ENCODE measurements around the gene NDUFAF8.

The NDUFAF8 gene

DNA sequence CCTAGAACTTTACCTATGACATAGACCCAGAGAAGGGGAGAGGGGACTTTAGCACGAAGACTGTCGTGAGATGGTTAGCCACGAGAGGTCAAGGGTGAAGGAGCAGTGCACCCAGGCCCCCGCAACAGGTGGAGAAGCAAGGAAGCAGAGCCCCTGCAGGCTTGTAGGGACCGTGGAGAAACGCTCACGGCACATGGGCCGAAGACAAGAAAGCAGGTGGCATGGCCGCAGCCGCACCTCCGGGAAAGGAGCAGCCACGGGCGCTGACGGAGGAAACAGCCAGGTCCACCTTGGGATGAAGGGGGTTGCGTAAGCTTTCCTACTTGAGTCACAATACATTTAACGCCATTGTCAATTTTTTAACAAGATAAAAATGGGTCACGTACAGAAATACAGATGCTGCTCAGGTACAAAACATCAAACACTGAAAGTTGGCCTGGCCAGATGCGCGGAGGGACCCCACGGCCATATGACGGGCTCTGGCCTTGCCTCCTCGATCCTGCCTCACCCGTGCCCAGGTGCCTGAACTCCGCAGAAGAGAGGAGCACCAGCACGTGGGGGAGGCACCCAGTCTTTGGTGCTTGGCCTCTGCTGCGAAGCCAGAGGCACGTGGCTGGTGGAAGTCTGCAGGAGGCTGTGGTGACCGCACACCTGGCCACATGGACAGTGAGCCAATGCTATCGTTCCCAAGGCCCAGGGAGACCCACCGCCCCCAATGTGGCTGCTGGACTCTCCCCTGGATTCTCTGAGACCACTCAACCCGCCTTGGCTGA lies 34.8 kb downstream of the NDUFAF8 start:
- DNase-seq (ENCODE audit: low spot score): no peak

DNA sequence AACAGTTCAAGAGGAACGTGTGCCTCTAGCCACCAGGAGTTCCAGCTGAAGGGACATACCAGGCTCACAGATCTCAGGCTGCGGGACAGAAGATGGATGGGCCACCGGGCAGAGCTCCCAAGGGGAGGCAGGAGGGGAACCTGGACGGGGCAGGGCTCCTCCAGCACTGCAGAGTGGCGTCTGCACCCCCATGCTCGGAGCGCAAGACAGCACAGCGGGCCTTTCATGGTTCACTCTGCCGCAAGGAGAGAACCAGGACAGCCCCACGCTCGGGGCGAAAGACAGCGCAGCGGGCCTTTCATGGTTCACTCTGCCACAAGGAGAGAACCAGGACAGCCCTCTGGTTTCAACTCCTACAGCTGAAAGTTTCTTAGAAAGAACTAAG lies 35.3 kb downstream of the NDUFAF8 start:
- DNase-seq (ENCODE audit: low spot score): no peak

DNA sequence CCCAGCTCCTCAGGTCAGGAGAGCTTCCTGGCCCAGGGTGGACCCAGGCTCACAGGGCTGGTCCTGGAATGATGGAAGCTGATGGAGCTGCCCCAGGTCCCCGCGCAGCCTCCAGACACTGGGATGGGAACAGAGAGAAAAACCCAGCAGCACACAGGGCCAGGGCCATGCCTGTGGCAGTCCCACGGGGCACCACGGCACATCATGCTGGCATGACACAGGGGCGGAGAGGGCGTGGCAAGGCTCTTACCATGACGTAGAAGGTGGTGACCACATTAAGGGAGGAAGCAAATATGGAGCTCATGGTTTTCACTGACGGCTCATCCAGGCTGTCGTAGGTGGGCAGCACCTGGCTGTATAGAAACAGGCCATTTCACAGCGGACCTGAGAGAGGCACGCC lies 37.7 kb downstream of the NDUFAF8 start:
- DNase-seq (ENCODE audit: low spot score): no peak

DNA sequence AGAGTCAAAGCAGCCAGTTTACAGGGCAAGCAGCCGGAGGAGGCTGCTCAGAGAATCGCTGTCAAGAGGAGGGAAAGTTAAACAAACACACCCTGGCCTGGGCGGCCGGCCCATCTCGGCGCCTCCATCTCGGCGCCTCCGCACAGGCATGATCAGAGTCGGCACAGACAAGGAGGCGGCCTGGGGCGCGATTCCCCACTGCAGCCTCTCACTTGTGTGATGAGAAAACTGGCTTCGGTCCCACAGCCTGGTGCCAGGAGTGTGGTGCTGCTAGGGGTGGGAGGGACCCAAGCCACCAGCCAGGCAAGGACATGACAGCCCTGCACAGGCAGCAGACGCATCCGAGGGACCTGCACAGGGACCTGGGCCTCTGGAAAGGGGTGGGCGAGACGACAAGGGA lies 38.3 kb downstream of the NDUFAF8 start:
- no peak for DNase-seq (ENCODE audit: low spot score)

DNA sequence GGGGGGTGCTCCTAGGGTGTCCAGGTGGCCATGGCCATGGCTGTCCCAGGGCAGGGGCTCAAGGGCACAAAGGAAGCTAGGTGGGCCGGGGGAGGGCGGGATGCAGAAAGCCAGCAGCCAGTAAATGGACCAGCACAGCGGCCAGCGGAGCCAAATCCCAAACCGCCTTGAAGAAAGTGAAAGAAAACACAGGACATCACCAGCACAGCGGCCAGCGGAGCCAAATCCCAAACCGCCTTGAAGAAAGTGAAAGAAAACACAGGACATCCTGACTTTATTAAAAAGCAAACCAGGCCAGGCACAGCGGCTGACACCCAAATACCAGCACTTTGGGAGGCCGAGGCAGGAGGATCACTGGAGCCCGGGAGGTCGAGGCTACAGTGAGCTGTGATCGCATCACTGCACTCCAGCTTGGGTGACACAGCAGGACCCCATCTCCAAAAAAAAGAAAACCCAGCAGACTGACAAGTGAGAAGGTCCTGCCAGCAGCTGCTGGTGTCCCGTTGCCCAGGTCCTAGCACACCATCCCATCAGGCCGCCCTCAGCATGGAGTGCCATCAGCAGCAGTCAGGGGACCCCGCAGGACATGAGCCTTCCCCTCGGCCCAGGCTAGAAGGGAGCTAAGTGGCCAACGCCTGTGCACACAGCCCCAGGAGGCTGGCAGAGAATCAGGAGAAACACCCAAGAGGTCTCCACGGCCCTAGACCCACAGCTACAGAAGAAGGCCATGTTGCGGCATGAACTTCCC lies 39.0 kb downstream of the NDUFAF8 start:
- no peak for DNase-seq (ENCODE audit: low spot score)

DNA sequence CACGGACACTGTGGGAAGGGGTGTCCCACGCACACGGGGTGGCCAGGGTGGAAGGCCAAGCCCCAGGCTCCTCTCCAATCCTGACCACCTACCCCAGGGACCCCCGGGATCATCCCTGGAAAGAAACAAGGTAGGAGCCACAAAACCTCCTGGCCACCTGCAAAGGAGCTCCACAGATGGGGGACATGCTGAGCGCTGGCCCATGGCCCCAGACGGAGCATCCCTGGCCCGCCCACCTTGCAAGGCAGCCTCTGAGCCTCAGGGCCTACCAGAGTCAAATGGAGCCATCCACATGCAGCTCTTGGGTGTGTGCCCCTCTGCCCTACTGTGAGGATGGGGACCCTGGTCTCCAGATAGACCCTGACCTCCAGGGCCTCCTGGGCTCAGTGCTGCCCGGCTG lies 39.7 kb downstream of the NDUFAF8 start:
- DNase-seq (ENCODE audit: low spot score): no peak

DNA sequence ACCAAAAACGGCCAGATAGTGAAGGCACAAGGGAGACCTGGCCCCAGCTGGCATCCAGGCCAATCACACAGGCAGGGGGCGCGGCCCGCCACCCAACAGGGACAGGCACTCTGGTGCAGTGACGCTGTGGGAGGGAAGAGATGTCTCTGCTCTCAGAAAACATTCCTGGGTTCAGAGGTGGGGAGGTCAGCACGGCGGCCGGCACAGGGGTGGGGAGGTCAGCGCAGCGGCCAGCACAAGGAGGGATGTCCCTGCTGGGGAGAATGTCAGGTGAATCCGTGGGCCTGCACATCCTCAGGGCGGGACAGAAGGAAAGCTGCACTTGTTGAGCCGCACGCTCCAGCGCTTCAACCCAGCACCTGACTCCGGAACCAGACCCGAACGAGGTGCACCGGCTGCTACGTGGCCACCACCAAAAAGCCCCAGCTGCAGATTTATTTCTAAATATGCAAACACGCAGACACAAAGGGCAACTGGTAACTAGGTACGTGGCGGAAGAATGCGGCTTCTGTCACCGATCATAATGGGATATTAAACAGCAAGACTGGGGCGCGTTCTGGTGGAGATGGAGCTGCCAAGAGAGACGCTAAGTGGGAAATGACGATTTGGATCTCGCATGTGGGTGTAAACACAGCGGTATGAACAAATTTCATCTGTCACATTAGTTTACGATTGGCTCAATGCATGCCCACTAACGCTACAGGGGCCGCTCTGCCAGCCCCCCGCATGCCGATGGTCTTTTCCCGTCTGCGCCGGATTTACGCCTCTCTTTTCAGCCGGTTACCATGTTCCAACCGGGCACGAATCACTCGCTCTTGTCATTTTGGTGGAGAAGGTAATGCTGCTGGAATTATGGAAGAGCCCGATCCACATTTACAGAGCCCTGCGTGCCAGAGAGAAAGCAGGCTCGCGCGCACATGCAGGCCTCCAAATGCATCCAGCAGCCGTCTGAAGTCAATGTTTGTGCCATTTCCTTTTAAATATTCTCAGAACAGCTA lies 40.5 kb downstream of the NDUFAF8 start:
- DNase-seq (ENCODE audit: low spot score): no peak

DNA sequence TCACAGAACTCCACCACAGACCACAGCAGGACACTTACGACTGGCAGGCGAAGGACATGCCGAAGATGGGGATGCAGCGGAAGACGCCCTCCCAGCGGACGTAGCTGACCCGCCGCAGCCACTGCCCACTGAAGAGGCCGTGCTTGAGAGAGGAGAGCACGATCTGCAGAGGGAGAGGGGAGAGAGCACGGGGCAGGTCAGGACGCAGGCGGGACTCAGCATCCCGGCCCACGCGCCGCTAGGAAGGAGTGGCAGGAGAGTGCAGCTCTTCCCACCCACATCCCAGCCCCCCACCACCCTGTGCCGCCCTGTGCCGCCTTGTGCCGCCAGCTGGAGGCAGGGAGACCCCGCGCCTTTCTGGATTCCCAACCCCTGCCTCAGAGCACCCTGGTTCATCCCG lies 41.5 kb downstream of the NDUFAF8 start:
- DNase-seq (ENCODE audit: low spot score): no peak

DNA sequence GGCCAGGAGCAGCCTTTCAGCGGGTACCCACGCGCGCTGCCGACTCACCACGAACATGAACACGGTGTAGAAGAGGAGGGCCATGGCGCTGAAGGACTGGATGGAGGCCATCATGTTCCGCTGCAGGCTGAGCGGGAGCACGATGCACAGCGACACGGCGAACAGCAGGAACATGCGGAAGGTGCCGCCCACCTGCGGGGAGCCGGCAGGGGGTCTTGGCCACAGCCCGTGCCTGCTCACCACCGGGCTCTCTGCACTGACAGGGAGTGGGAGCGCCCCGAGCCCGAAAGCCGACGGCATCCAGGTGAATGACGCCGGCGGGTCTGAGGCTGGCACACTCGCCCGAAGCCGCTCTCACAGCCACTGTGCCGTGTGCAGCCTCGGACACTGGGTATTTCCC lies 43.0 kb downstream of the NDUFAF8 start:
- DNase-seq (ENCODE audit: low spot score): no peak

DNA sequence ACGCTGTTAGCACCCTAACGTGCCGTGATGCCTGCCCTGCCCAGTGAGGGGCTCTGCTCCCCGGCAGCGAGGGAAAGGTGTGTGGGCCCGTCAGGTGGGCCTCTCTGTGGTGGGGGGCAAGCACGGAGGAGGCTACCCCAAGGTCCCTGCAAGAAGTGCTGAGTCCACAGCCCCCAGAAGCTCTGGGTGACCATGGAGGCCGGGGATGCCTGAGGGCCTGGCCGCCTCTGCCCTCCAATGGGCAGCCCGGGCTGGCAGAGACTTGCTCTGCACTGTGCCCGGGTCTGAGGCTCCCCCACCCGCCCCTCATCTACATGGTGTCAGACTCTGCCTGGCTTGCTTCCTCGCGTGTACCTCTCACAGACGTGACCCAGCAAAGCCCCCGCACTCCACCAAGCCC lies 43.8 kb downstream of the NDUFAF8 start:
- DNase-seq (ENCODE audit: low spot score): no peak

DNA sequence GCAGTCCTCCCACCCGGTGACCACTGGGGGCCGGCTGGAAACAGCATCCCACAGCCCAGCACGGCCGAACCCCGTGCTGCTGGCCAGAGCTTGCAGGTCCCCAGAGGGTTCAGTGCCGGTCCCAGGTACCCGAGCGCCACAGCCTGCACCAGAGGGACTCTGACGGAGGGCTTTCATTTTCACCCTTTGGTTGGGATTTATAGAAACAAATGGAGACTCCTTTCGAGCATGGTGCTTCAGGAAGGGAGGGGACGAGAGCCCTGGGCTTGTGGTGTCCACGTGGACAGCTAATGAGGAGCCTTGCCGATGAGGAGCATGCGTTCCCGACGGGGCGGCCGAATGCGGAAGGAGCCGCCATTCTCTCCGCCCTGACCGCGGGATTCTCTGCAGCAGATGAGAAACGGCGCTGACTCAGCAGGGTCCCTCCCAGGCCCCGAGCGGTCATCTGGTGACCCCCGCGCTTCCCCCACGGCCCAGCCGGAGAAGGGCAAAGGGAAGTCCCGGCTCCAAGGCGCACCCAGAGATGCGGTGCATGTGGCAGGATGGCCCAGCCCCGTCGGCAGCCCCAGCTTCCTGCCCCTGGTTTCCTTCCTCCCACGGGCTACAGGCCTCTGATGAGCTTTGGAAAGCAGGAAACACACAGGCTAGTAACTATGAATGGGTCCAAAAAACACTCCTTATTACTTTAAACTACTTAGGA lies 46.2 kb downstream of the NDUFAF8 start:
- peak; percentile 45 for DNase-seq (ENCODE audit: low spot score)

DNA sequence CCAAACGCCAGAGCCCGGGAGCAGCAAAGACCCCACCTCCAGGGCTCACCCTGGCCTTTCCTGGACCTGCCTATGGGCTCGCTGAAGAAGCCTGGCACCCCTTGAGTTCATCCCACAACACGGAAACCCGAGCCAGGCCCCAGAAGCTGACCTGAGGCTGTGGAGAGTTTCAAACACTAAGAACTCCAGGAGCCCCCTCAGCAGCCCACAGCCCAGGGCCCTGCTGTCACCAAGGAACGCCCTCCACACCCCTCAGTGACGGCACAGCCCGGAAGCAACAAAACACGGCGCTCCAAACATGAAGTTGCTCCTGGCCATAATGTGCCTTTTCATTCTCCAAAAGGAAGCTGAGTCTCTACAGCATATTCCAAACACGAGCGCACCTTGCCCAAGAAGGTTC lies 46.8 kb downstream of the NDUFAF8 start:
- no peak for DNase-seq (ENCODE audit: low spot score)

DNA sequence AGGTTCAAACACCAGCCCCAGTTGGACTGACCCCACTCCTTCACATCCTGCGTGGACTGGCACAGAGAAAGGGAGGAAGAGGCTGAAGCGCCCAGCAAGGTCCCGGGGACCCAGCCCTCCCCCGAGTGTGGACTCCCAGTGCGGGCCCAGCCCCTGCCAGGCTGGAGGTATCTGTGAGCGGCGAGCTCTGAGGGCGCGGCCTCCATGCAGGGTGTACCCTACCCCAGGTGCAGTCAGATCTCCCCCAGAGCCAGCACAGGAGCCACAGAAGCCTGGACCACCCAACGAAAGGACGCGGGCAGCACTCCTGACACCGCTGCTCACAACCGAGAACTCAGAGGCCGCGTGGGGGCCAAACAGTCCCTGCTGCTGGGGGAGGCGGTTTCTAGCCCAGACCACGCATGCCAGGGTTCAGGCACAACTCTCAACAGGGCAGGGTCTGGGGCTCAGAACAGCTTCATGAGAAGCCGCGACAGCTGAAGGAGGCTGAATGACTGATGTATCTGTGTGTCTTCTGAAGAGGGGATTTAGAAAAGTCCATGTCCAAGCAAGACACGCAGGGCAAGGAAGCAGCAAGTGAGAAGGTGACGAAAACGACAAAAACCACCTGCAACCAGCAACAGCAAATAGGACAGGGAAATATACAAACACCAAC lies 47.5 kb downstream of the NDUFAF8 start:
- no peak for DNase-seq (ENCODE audit: low spot score)

DNA sequence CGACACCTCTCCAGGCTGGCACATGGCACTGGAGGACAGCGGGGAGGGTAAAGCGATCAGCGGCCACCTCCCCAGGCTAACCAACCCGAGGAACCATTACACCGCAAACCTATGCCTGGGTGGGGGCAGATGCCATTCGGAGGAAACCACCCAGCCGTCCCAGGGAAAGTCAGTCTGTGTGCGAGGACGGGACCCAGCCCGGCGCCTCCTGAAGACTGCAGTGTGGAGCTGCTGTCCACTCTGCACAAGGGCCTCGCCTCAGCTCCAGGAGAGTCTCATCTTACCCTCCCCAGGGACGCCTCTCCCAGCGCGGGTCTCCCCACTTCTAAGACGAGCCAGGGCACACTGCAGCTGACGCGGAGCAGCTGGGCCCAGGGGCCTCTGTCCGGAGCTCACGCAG lies 48.0 kb downstream of the NDUFAF8 start:
- no peak for DNase-seq (ENCODE audit: low spot score)

DNA sequence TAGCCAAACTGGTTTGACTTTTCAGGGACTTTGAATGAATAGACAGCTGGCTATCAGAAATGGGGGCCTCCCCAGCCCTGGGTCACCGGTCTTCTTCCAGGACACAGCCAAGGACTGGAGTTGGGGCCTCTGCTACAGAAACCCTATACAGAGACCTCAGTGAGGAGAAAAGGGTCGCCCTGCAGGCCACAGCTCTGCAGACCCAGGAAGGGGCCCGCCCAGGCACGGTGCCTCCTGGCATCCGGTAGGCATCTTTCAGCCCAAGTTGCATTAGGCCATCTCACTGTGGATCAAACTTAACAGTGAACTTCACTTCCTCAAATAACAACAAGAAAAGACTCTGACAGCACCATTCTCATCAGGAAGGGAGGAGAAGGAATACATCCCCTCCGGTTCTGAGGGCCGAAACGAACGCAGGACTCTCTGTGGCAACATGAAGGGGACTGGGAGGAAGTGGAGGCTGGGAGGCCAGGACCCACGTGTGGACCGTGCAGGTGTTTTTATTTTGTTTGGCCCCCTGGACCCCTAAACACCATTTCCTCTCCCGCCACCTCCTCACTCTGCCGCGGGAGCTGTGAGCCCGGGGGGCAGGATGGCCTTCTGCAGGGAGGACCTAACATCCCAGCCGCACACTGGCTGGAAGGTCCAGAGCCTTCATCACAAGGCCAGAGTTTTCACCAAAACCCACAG lies 48.8 kb downstream of the NDUFAF8 start:
- no peak for DNase-seq (ENCODE audit: low spot score)

DNA sequence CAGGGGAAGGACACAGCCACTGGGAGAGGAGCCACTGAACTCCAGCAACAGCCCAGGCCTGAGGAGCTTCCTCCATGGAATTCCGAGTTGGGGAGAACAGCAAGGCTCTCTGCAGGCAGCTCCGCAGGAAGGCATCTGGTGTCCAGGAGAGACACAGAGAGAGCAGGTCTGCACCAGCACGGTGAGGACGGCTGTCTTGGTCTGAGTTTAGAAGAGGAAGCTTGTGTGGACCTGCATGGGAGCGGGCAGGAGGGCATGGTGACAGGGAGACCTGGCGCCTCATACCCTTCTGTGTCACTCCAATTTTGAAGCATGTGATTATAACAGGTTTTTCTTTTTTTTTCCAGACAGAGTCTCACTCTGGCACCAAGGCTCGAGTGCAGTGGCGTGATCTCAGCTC lies 49.6 kb downstream of the NDUFAF8 start:
- no peak for DNase-seq (ENCODE audit: low spot score)

DNA sequence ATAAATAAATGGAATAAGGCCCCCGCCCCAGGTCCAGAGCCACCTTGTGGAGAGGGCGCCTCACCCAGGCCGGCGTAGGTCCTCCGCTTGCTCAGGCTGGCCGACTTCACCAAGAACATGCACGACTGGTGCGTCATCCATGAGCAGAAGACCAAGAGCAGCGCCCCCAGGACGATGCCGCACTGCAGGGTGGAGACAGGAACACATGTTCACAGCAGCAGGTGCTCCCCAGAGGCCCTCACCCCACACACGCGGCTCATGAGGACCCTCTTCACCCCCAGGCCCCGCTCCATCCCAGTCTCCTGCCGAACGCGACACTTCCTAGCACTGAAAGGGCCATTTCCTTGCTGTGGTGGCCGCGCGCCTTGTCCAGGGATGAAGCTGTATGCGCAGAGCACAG lies 50.5 kb downstream of the NDUFAF8 start:
- no peak for DNase-seq (ENCODE audit: low spot score)

DNA sequence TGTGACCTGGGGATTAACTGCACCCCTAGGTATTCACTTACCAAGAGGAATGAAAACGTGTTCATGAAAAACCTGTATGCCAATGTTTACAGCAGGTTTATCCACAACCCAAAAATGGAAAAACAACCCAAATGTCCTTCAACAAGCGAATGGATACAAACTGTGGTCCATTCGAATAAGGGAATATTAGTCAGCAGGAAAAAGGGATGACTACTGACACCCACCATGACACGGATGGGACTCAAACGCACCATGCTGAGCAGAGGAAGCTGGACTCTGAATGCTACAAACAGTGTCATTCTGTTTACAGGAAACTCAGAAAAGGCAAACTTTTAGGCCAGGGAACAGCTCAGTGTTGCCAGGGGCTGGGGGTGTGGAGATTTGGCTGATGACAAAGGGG lies 51.1 kb downstream of the NDUFAF8 start:
- no peak for DNase-seq (ENCODE audit: low spot score)

Data from AG08395 (cell line).